ENCODE data around the gene KCNJ18.
"Not testable (repeated sequence)": the region's sequence is repeated elsewhere in the genome, so short reads cannot be mapped to it uniquely, and the experiment has no call there.

The KCNJ18 gene

GRCh38 chr17:21686165-21687015, 5.9 kb upstream of the KCNJ18 start:
- DNase-seq: no peak

- DNase-seq: no peak
Measured at GRCh38 chr17:21687136-21687953, 5.0 kb upstream of the KCNJ18 start.

GRCh38 chr17:21688293-21688949, 3.9 kb upstream of the KCNJ18 start:
- DNase-seq: no peak

GRCh38 chr17:21689604-21690003, 2.7 kb upstream of the KCNJ18 start:
- no peak for DNase-seq

GRCh38 chr17:21690811-21691210, 1.5 kb upstream of the KCNJ18 start:
- DNase-seq: not testable (repeated sequence)

GRCh38 chr17:21691481-21691880, 842 bp upstream of the KCNJ18 start:
- DNase-seq: not testable (repeated sequence)

- not testable (repeated sequence) for DNase-seq
Measured at GRCh38 chr17:21692704-21693065, 362 bp downstream of the KCNJ18 start.

- not testable (repeated sequence) for DNase-seq
Measured at GRCh38 chr17:21693391-21693796, 1.1 kb downstream of the KCNJ18 start.

GRCh38 chr17:21693937-21694336, 1.6 kb downstream of the KCNJ18 start:
- not testable (repeated sequence) for DNase-seq

GRCh38 chr17:21696227-21696626, 3.9 kb downstream of the KCNJ18 start:
- DNase-seq: not testable (repeated sequence)

- DNase-seq: not testable (repeated sequence)
Measured at GRCh38 chr17:21696842-21697507, 4.7 kb downstream of the KCNJ18 start.

- DNase-seq: not testable (repeated sequence)
Measured at GRCh38 chr17:21697508-21697860, 5.2 kb downstream of the KCNJ18 start.

GRCh38 chr17:21698437-21699075, 6.2 kb downstream of the KCNJ18 start:
- not testable (repeated sequence) for DNase-seq

GRCh38 chr17:21699124-21699523, 6.8 kb downstream of the KCNJ18 start:
- not testable (repeated sequence) for DNase-seq

- not testable (repeated sequence) for DNase-seq
Measured at GRCh38 chr17:21699573-21700236, 7.4 kb downstream of the KCNJ18 start.

- not testable (repeated sequence) for DNase-seq
Measured at GRCh38 chr17:21701090-21701489, 8.8 kb downstream of the KCNJ18 start.

- not testable (repeated sequence) for DNase-seq
Measured at GRCh38 chr17:21702029-21702428, 9.7 kb downstream of the KCNJ18 start.

- not testable (repeated sequence) for DNase-seq
Measured at GRCh38 chr17:21702521-21702920, 10.2 kb downstream of the KCNJ18 start.

GRCh38 chr17:21702940-21703640, 10.8 kb downstream of the KCNJ18 start:
- not testable (repeated sequence) for DNase-seq

- not testable (repeated sequence) for DNase-seq
Measured at GRCh38 chr17:21703891-21704872, 11.9 kb downstream of the KCNJ18 start.
